ENCODE data around the gene CNR2.

- TF ChIP-seq ZC3H11A (IDR thresholded peaks at IDR 0.05) (no peak), POLR2A (IDR thresholded peaks at IDR 0.05; ENCODE audit: low read length) (no peak), MAX (IDR thresholded peaks at IDR 0.05) (no peak), RAD21 (conservative IDR thresholded peaks at IDR 0.05 in 1 of 2, IDR thresholded peaks at IDR 0.05 in 1 of 2) (peak; percentile 51 to 52; a peak in 4 of 5 replicates), CEBPB (IDR thresholded peaks at IDR 0.05) (no peak)
- TF ChIP-seq, protein P1, sequence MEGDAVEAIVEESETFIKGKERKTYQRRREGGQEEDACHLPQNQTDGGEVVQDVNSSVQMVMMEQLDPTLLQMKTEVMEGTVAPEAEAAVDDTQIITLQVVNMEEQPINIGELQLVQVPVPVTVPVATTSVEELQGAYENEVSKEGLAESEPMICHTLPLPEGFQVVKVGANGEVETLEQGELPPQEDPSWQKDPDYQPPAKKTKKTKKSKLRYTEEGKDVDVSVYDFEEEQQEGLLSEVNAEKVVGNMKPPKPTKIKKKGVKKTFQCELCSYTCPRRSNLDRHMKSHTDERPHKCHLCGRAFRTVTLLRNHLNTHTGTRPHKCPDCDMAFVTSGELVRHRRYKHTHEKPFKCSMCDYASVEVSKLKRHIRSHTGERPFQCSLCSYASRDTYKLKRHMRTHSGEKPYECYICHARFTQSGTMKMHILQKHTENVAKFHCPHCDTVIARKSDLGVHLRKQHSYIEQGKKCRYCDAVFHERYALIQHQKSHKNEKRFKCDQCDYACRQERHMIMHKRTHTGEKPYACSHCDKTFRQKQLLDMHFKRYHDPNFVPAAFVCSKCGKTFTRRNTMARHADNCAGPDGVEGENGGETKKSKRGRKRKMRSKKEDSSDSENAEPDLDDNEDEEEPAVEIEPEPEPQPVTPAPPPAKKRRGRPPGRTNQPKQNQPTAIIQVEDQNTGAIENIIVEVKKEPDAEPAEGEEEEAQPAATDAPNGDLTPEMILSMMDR (IDR thresholded peaks at IDR 0.05): peak; percentile 43
Observed at GRCh38 chr1:23854568-23854967, 58.6 kb downstream of the CNR2 start.

Data from A549 (cell line).